WTC11 (cell line): ENCODE data around the gene RGS6. TPM values are rescaled to one million over a fixed set of nuclear protein-coding genes. Genes with fewer than 3 reads are reported as not detected.

Source experiments
- ATAC-seq: fragments of 200-7000 bp; cut with Tn5 transposase; 2 replicates; pipeline ENCODE4 v1.10.0; 2021; ENCODE audit warnings: mild to moderate bottlenecking, moderate library complexity
- CTCF ChIA-PET: fragments of 300-600 bp; sonication (Branson Sonifier 250); formaldehyde crosslinking; loops from one replicate; lab custom pipeline; 2021; ENCODE audit warnings: antibody characterized with exemption; lab: Charles Lee
- POLR2A ChIA-PET: fragments of 350-600 bp; sonication (Branson Sonifier 250); formaldehyde crosslinking; loops from one replicate; lab custom pipeline; 2021; ENCODE audit warnings: antibody characterized with exemption; lab: Charles Lee
- DNase-seq: peaks from one replicate; pipeline ENCODE4 v3.0.0; 2021; ENCODE audit warnings: low spot score
- H3K27ac Mint-ChIP-seq: 2 replicates; pipeline ENCODE4 v1.8.0; 2021; ENCODE audit warnings: mixed read lengths
- H3K27me3 Mint-ChIP-seq: 2 replicates; pipeline ENCODE4 v1.8.0; 2021; ENCODE audit warnings: low read depth, mild to moderate bottlenecking, moderate library complexity, mixed read lengths
- H3K36me3 Mint-ChIP-seq: 2 replicates; pipeline ENCODE4 v1.8.0; 2021; ENCODE audit warnings: mixed read lengths
- H3K4me1 Mint-ChIP-seq: 2 replicates; pipeline ENCODE4 v1.8.0; 2022; ENCODE audit warnings: mixed read lengths
- H3K4me3 Mint-ChIP-seq: 2 replicates; pipeline ENCODE4 v1.8.0; 2021; ENCODE audit warnings: mild to moderate bottlenecking, moderate library complexity, mixed read lengths
- H3K9me3 Mint-ChIP-seq: 2 replicates; pipeline ENCODE4 v1.8.0; 2021; ENCODE audit warnings: mixed read lengths
- AR ChIP-seq: fragments of 250-450 bp; sonication (Bioruptor Pico); IDR thresholded peaks from 2 replicates; pipeline ENCODE4 v1.9.0; 2021; ENCODE audit warnings: mild to moderate bottlenecking
- ATF1 ChIP-seq: sonication (generic); formaldehyde crosslinking; IDR thresholded peaks from 2 replicates; pipeline ENCODE4 v1.8.1; 2023; ENCODE audit warnings: mild to moderate bottlenecking, moderate library complexity, missing genetic modification reagents
- ELF4 ChIP-seq: sonication (generic); formaldehyde crosslinking; IDR thresholded peaks from 2 replicates; pipeline ENCODE4 v1.8.1; 2022; ENCODE audit warnings: low read depth, mild to moderate bottlenecking, moderate library complexity, missing genetic modification reagents
- ERG ChIP-seq: fragments of 250-450 bp; sonication (Bioruptor Pico); IDR thresholded peaks from 2 replicates; pipeline ENCODE4 v1.8.0; 2021; ENCODE audit warnings: mild to moderate bottlenecking
- HMGA2 ChIP-seq: fragments of 250-450 bp; sonication (Bioruptor Pico); IDR thresholded peaks from 2 replicates; pipeline ENCODE4 v1.4.0; 2021; ENCODE audit warnings: mild to moderate bottlenecking, moderate library complexity
- KAT7 ChIP-seq: sonication (generic); formaldehyde crosslinking; IDR thresholded peaks from 2 replicates; pipeline ENCODE4 v1.8.1; 2023; ENCODE audit warnings: missing genetic modification reagents, mild to moderate bottlenecking, borderline replicate concordance
- MYBL2 ChIP-seq: sonication (generic); formaldehyde crosslinking; IDR thresholded peaks from 2 replicates; pipeline ENCODE4 v1.8.1; 2023; ENCODE audit warnings: mild to moderate bottlenecking, moderate library complexity, missing genetic modification reagents
- NFATC4 ChIP-seq: fragments of 250-450 bp; sonication (Bioruptor Pico); IDR thresholded peaks from 2 replicates; pipeline ENCODE4 v1.9.0; 2021; ENCODE audit warnings: mild to moderate bottlenecking
- NFE2L1 ChIP-seq: sonication (generic); formaldehyde crosslinking; IDR thresholded peaks from 2 replicates; pipeline ENCODE4 v1.8.1; 2023; ENCODE audit warnings: missing genetic modification reagents
- NR3C1 ChIP-seq: sonication (generic); formaldehyde crosslinking; conservative IDR thresholded peaks from 2 replicates; pipeline ENCODE4 v1.8.1; 2023; ENCODE audit warnings: low read depth, mild to moderate bottlenecking, missing genetic modification reagents
- PREB ChIP-seq: sonication (generic); formaldehyde crosslinking; IDR thresholded peaks from 2 replicates; pipeline ENCODE4 v1.8.1; 2022; ENCODE audit warnings: mild to moderate bottlenecking, missing genetic modification reagents, moderate library complexity, borderline replicate concordance
- PRRX2 ChIP-seq: fragments of 250-450 bp; sonication (Bioruptor Pico); IDR thresholded peaks from 2 replicates; pipeline ENCODE4 v1.8.0; 2021; ENCODE audit warnings: mild to moderate bottlenecking
- SP1 ChIP-seq: sonication (generic); formaldehyde crosslinking; conservative IDR thresholded peaks from 2 replicates; pipeline ENCODE4 v1.8.1; 2022; ENCODE audit warnings: missing genetic modification reagents
- ZNF121 ChIP-seq: sonication (generic); formaldehyde crosslinking; IDR thresholded peaks from 2 replicates; pipeline ENCODE4 v1.8.0; 2023; ENCODE audit warnings: missing genetic modification reagents
- ZNF423 ChIP-seq: fragments of 250-450 bp; sonication (Bioruptor Pico); IDR thresholded peaks from 2 replicates; pipeline ENCODE4 v2.1.2; 2022; ENCODE audit warnings: mild to moderate bottlenecking, moderate library complexity
- ZNF425 ChIP-seq: fragments of 250-450 bp; sonication (Bioruptor Pico); conservative IDR thresholded peaks from 2 replicates; pipeline ENCODE4 v1.9.0; 2021; ENCODE audit warnings: mild to moderate bottlenecking
- total RNA-seq: library from RNA; stranded (reverse); gene quantifications from 3 replicates; pipeline ENCODE4 v1.2.3, GENCODE V29; 2021
- TF ChIP-seq, protein P1 (sequence below): fragments of 250-450 bp; sonication (Bioruptor Pico); IDR thresholded peaks from 2 replicates; pipeline ENCODE4 v1.9.0; 2021; ENCODE audit warnings: mild to moderate bottlenecking
- TF ChIP-seq, protein P2 (sequence below): sonication (generic); formaldehyde crosslinking; IDR thresholded peaks from 2 replicates; pipeline ENCODE4 v1.8.1; 2022; ENCODE audit warnings: missing genetic modification reagents, borderline replicate concordance

The RGS6 gene
- total RNA-seq, 1 experiment from 2014 or later = 1.0 TPM

GRCh38 chr14:72574715-72575114, 642.5 kb downstream of the RGS6 start (continued):
- no peak for TF ChIP-seq NR3C1 (CRISPR knock-in tag)
- no peak for TF ChIP-seq SP1 (CRISPR knock-in tag)

GRCh38 chr14:72576258-72576657, 644.0 kb downstream of the RGS6 start:
- no peak for TF ChIP-seq ZNF423 (CRISPR knock-in tag)
- no peak for TF ChIP-seq PREB (CRISPR knock-in tag)
- TF ChIP-seq, protein P1, sequence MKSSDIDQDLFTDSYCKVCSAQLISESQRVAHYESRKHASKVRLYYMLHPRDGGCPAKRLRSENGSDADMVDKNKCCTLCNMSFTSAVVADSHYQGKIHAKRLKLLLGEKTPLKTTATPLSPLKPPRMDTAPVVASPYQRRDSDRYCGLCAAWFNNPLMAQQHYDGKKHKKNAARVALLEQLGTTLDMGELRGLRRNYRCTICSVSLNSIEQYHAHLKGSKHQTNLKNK (CRISPR knock-in tag) = no peak
- no peak for TF ChIP-seq ZNF425 (CRISPR knock-in tag)
- TF ChIP-seq KAT7 = no peak
- TF ChIP-seq AR = no peak
- no peak for TF ChIP-seq ERG (CRISPR knock-in tag)
- no peak for TF ChIP-seq NFATC4
- TF ChIP-seq, protein P2, sequence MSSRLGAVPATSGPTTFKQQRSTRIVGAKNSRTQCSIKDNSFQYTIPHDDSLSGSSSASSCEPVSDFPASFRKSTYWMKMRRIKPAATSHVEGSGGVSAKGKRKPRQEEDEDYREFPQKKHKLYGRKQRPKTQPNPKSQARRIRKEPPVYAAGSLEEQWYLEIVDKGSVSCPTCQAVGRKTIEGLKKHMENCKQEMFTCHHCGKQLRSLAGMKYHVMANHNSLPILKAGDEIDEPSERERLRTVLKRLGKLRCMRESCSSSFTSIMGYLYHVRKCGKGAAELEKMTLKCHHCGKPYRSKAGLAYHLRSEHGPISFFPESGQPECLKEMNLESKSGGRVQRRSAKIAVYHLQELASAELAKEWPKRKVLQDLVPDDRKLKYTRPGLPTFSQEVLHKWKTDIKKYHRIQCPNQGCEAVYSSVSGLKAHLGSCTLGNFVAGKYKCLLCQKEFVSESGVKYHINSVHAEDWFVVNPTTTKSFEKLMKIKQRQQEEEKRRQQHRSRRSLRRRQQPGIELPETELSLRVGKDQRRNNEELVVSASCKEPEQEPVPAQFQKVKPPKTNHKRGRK = no peak
- no peak for TF ChIP-seq ELF4 (CRISPR knock-in tag)
- TF ChIP-seq ZNF121 (CRISPR knock-in tag) = no peak
- TF ChIP-seq ATF1 (CRISPR knock-in tag) = no peak
- TF ChIP-seq NFE2L1 (CRISPR knock-in tag) = no peak
- TF ChIP-seq HMGA2 = no peak
- TF ChIP-seq MYBL2 (CRISPR knock-in tag) = no peak
- TF ChIP-seq NR3C1 (CRISPR knock-in tag) = no peak
- TF ChIP-seq PRRX2 (CRISPR knock-in tag) = no peak
- no peak for ATAC-seq
- POLR2A ChIA-PET = no interaction called here
- Mint-ChIP-seq H3K27ac (no peak overlapping the region), H3K27me3 (peaks cover under 1% of the 10 kb centered on the region; the same call in 1 of the 2 replicates), H3K4me1 (peaks cover 2% of the 10 kb centered on the region; the same call in 1 of the 2 replicates), H3K36me3 (no peaks in the 10 kb centered on the region), H3K4me3 (no peak overlapping the region), H3K9me3 (peaks cover 5% of the 10 kb centered on the region)
- DNase-seq = no peak
- CTCF ChIA-PET = interaction anchor here (1.2 kb wide), 1 partner anchor 22 kb away, joined by 3 read pairs; no protein-coding TSS in a partner anchor
